ENCODE results near the gene DDB1. TPM values are rescaled to one million over a fixed set of nuclear protein-coding genes. Genes with fewer than 3 reads are reported as not detected.

DDB1 gene
- total RNA-seq, 1 experiment from 2014 or later, result 297 TPM

- no peak overlapping the region for H3K4ac ChIP-seq (ENCODE audit: low read depth, low read length)
- no peak overlapping the region for H3K56ac ChIP-seq (ENCODE audit: insufficient read length, low read depth, low read length)
- no peaks in the 10 kb centered on the region for H3K27me3 ChIP-seq (ENCODE audit: insufficient read depth, low read length)
- peaks cover 0 to 2% (median 0%) of the 10 kb centered on the region in 3 experiments; a peak in 2 of 7 replicates for H3K36me3 Mint-ChIP-seq (ENCODE audit: insufficient read depth in 1 of 3, low read depth in 3 of 3)
- H3K9me3 ChIP-seq (ENCODE audit: control insufficient read depth, low read depth, low read length), result no peaks in the 10 kb centered on the region
- no peak for DNase-seq
- no peak overlapping the region for H3K27ac ChIP-seq (ENCODE audit: insufficient read length, low read depth, low read length)
- H3K14ac ChIP-seq (ENCODE audit: insufficient read depth, low read length), result no peak overlapping the region
- no peaks in the 10 kb centered on the region for H3K79me1 ChIP-seq (ENCODE audit: insufficient read depth, low read depth, low read length, poor library complexity, severe bottlenecking)
- H2BK15ac ChIP-seq (ENCODE audit: low read depth, low read length), result no peak overlapping the region
- no peak overlapping the region for H3K4me2 ChIP-seq (ENCODE audit: insufficient read depth, insufficient read length, low read length)
- no peaks in the 10 kb centered on the region for H3K9me3 Mint-ChIP-seq
- H4K5ac ChIP-seq (ENCODE audit: insufficient read length, low read depth, low read length), result no peak overlapping the region
- no peak overlapping the region for H4K91ac ChIP-seq (ENCODE audit: insufficient read length, low read depth, low read length)
- no peak overlapping the region for H2BK12ac ChIP-seq (ENCODE audit: insufficient read length, low read depth, low read length)
- no peaks in the 10 kb centered on the region for H3K4me1 ChIP-seq (ENCODE audit: insufficient read depth, low read length)
- no CpG with 5 or more reads among the region's 18 CpGs for WGBS (ENCODE audit: extremely low coverage, insufficient read length, low lambda C conversion rate)
- H3K23me2 ChIP-seq (ENCODE audit: insufficient read length, low read depth, low read length, poor library complexity, severe bottlenecking), result no peaks in the 10 kb centered on the region
- no peak overlapping the region for H4K8ac ChIP-seq (replicated peaks; ENCODE audit: insufficient read length, low read depth, low read length)
- H3K27ac Mint-ChIP-seq, result peak overlapping the region in 1 of 3 experiments; percentile 89; a peak in 2 of 7 replicates
- H2BK20ac ChIP-seq (ENCODE audit: low read depth, low read length, poor library complexity, severe bottlenecking), result no peak overlapping the region
- no peak overlapping the region for H2AK5ac ChIP-seq (ENCODE audit: insufficient read length, low read length)
- peaks cover 0 to 3% of the 10 kb centered on the region in 2 experiments; a peak in 1 of 4 replicates for H3K4me1 Mint-ChIP-seq
- no peak overlapping the region for H2BK5ac ChIP-seq (ENCODE audit: insufficient read length, low read length)
- H2BK120ac ChIP-seq (ENCODE audit: low read depth, low read length, poor library complexity, severe bottlenecking), result no peak overlapping the region
- no peak overlapping the region for H3K4me3 Mint-ChIP-seq
- H2AFZ ChIP-seq (ENCODE audit: low read length), result no peak overlapping the region
- no peak overlapping the region for H3K18ac ChIP-seq (ENCODE audit: insufficient read length, low read depth, low read length)
- H4K20me1 ChIP-seq (ENCODE audit: control insufficient read depth, insufficient read depth, insufficient read length), result no peaks in the 10 kb centered on the region
- no peaks in the 10 kb centered on the region for H3K27me3 Mint-ChIP-seq (ENCODE audit: low read depth)
- no peak overlapping the region for H3K9ac ChIP-seq (ENCODE audit: extremely low read depth, insufficient read length, low read length)
- H3K23ac ChIP-seq (ENCODE audit: insufficient read length, low read depth, low read length), result no peak overlapping the region
- TF ChIP-seq CTCF (conservative IDR thresholded peaks at IDR 0.05), result no peak
- no peak overlapping the region for H3T11ph ChIP-seq (ENCODE audit: low read length)
- H3K79me2 ChIP-seq (ENCODE audit: insufficient read depth, low read length), result no peaks in the 10 kb centered on the region
Measured at GRCh38 chr11:61256710-61257482, 76.0 kb downstream of the DDB1 start.
